SK-N-MC (cell line): ENCODE measurements around the gene ADGRG2.

Experiments
- EZH2 ChIP-seq: fragments of 200-600 bp; sonication (generic); IDR thresholded peaks from one replicate; pipeline ENCODE4 v1.6.1; 2017; ENCODE audit warnings: antibody characterized with exemption
- FOXP2 ChIP-seq: optimal IDR thresholded peaks from 2 replicates; pipeline ENCODE3; 2011; ENCODE audit warnings: mild to moderate bottlenecking, moderate library complexity; ENCODE audit not compliant: insufficient read depth; ENCODE audit errors: extremely low read length, control extremely low read depth
- POLR2AphosphoS5 ChIP-seq: IDR thresholded peaks from 2 replicates; pipeline ENCODE4 v1.6.1; 2012; ENCODE audit warnings: mild to moderate bottlenecking, low read depth, low read length, borderline replicate concordance

DNA sequence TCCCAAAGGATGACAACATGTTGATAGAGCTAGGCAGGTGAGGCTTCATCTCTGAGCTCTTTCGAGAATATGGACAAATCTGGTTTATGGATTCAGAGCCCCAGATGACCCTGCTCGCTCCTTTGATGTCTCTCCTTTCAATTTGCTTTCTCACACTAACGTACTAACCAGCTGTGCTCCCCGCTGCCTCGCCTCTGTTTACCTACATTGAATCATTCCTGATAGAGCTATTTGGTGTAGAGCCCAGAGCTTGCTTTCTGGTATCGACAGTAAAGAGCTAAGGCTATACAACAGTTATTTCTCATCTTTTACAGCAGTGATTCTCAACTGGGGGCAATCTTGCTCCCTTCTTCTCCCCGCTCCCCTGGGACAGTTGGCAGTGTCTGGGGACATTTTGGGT is 129.4 kb downstream of the ADGRG2 start:
- no peak for TF ChIP-seq POLR2AphosphoS5
- no peak for TF ChIP-seq EZH2
- no peak for TF ChIP-seq FOXP2
